OCI-LY7 (cell line): ENCODE results near the gene ESPNL. TPM values are rescaled to one million over a fixed set of nuclear protein-coding genes. Genes with fewer than 3 reads are reported as not detected.

Experiments used
- BruUV-seq: library from RNA; stranded (reverse); fragments of 400-500 nt; replicated peaks from 2 replicates; lab custom pipeline; 2021; lab: Mats Ljungman, UMichigan
- CTCF ChIA-PET: fragments of 300-600 bp; sonication (Branson Sonifier 250); formaldehyde crosslinking; loops from one replicate; lab custom pipeline; 2022; ENCODE audit warnings: antibody characterized with exemption; ENCODE audit not compliant: unreplicated experiment; lab: Charles Lee
- POLR2A ChIA-PET: fragments of 300-600 bp; sonication (Branson Sonifier 250); formaldehyde crosslinking; loops from one replicate; lab custom pipeline; 2022; ENCODE audit warnings: antibody characterized with exemption; lab: Charles Lee
- DNase-seq: peaks from one replicate; pipeline ENCODE4 v3.0.0-alpha.2; 2015; ENCODE audit warnings: low spot score
- H2AFZ ChIP-seq: fragments of 200-600 bp; sonication (generic), shearing (Covaris generic); 2 replicates; pipeline ENCODE4 v1.6.1; 2014; ENCODE audit warnings: mild to moderate bottlenecking, antibody characterized with exemption, low read length, moderate library complexity
- H3K27ac ChIP-seq: fragments of 200-600 bp; sonication (generic); 2 replicates; pipeline ENCODE4 v1.5.1; 2014; ENCODE audit warnings: mixed run types, low read depth, mild to moderate bottlenecking, moderate library complexity, low read length, inconsistent platforms; ENCODE audit not compliant: poor library complexity, severe bottlenecking
- H3K36me3 ChIP-seq: fragments of 200-600 bp; sonication (generic); 2 replicates; pipeline ENCODE4 v1.6.1; 2014; ENCODE audit warnings: mild to moderate bottlenecking, antibody characterized with exemption, low read length, moderate library complexity, mixed read lengths; ENCODE audit not compliant: insufficient read depth
- H3K4me1 ChIP-seq: fragments of 200-600 bp; sonication (generic); 2 replicates; pipeline ENCODE4 v1.5.1; 2014; ENCODE audit warnings: mild to moderate bottlenecking, low read length; ENCODE audit not compliant: insufficient read depth, poor library complexity, severe bottlenecking
- H3K4me2 ChIP-seq: fragments of 200-600 bp; sonication (generic); 2 replicates; pipeline ENCODE4 v1.6.1; 2014; ENCODE audit warnings: mild to moderate bottlenecking, low read length
- H3K4me3 ChIP-seq: fragments of 200-600 bp; sonication (generic); 2 replicates; pipeline ENCODE4 v1.5.1; 2014; ENCODE audit warnings: mild to moderate bottlenecking, low read depth, low read length; ENCODE audit not compliant: poor library complexity, severe bottlenecking
- H3K79me2 ChIP-seq: fragments of 200-600 bp; sonication (generic); 2 replicates; pipeline ENCODE4 v1.6.1; 2016; ENCODE audit warnings: low read depth, mild to moderate bottlenecking, low read length, moderate library complexity, mixed read lengths; ENCODE audit not compliant: insufficient read depth
- H3K9me2 ChIP-seq: fragments of 200-600 bp; sonication (generic); 2 replicates; pipeline ENCODE4 v1.6.1; 2016; ENCODE audit warnings: mild to moderate bottlenecking, low read length, mixed read lengths; ENCODE audit not compliant: insufficient read depth
- H3K9me3 ChIP-seq: fragments of 200-600 bp; sonication (generic); 2 replicates; pipeline ENCODE4 v1.6.1; 2014; ENCODE audit warnings: mild to moderate bottlenecking, mixed run types, low read length, mixed read lengths
- H4K20me1 ChIP-seq: fragments of 200-600 bp; sonication (generic); 2 replicates; pipeline ENCODE4 v1.6.1; 2014; ENCODE audit warnings: mild to moderate bottlenecking, antibody characterized with exemption, low read length, moderate library complexity, mixed read lengths; ENCODE audit not compliant: insufficient read depth
- EZH2phosphoT487 ChIP-seq: fragments of 200-600 bp; sonication (generic); IDR thresholded peaks from 2 replicates; pipeline ENCODE4 v1.6.1; 2018; ENCODE audit warnings: low read depth, borderline replicate concordance, mild to moderate bottlenecking, mixed run types, antibody characterized with exemption, low read length, moderate library complexity, mixed read lengths
- intact Hi-C: fragments of 100-400 bp; cut with micrococcal nuclease; formaldehyde crosslinking; loops from one replicate; pipeline ENCODE4 v1.10.0; 2022; ENCODE audit not compliant: unreplicated experiment
- total RNA-seq, 2 experiments: library from RNA; depleted of rRNA in 1 of 2; stranded (reverse); fragments of >200 nt in 1 of 2; shearing (Covaris generic) in 1 of 2; gene quantifications; 2 replicates each; pipeline ENCODE4 v1.2.3, GENCODE V29; 2014 to 2022
- TF ChIP-seq, protein P1 (sequence below): fragments of 200-600 bp; sonication (generic); conservative IDR thresholded peaks from 2 replicates; pipeline ENCODE4 v1.5.1; 2014; ENCODE audit warnings: mild to moderate bottlenecking, antibody characterized with exemption, low read length, moderate library complexity, mixed read lengths

ESPNL gene
- total RNA-seq, 2 experiments from 2014 or later: 5.0 to 7.7 TPM

DNA sequence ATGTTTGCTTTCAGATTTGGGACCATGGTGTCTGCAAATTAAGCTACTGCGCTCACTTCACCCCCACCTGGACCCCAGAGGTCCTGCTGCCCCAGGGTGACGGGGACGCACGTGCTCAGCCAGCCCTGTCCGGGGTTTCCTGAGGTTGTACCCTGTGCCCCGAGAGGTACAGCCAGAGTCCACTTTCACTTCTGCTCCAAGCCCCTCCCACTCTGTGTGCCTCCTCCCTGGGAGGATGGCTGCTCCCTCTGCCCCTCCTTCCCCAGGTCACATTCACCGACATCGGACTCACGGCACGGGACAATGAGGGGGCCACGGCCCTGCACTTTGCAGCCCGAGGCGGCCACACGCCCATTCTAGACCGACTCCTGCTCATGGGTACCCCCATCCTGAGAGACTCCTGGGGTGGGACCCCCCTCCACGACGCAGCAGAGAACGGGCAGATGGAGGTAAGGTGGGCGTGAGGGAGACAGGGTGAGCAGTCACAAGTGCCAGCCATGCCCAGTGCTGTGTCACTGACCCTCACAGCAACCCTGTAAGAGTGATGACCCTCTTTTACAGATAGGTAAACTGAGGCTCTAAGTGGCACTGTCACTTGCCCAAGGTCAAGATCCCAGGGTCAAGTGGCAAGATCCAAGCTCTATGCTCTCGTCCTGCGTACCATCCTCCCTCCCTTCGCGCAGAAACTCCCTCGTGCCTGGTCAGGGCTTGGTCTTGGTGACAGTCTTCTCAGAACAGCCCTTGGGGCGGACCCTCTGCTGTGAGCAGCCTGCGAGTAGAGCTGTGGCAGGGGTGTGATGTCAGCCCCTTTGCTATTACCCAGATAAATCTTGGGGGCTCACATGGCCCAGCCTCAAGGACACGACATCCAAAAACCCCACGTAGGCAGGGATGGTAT lies 7.6 kb downstream of the ESPNL start:
- BruUV-seq: no TSS peak
- ChIA-PET CTCF (interaction anchor here (0.7 to 1.5 kb wide), 3 partner anchors 9 to 53 kb away, joined by 3 to 4 read pairs (median 4); no protein-coding TSS in a partner anchor), POLR2A (interaction anchor here (0.8 to 2.0 kb wide), 5 partner anchors 9 to 139 kb away, joined by 3 to 16 read pairs (median 3); partner anchors contain the start of genes ESPNL and HES6)
- peak overlapping the region; percentile 27; the same call in 1 of the 2 replicates for H2AFZ ChIP-seq
- H4K20me1 ChIP-seq: no peaks in the 10 kb centered on the region
- no peaks in the 10 kb centered on the region for H3K79me2 ChIP-seq
- peaks cover 48% of the 10 kb centered on the region for H3K4me1 ChIP-seq
- peak overlapping the region; percentile 66 for H3K4me3 ChIP-seq
- H3K4me2 ChIP-seq: peak overlapping the region; percentile 89
- H3K9me3 ChIP-seq: no peaks in the 10 kb centered on the region
- DNase-seq: peak; percentile 92
- TF ChIP-seq, protein P1, sequence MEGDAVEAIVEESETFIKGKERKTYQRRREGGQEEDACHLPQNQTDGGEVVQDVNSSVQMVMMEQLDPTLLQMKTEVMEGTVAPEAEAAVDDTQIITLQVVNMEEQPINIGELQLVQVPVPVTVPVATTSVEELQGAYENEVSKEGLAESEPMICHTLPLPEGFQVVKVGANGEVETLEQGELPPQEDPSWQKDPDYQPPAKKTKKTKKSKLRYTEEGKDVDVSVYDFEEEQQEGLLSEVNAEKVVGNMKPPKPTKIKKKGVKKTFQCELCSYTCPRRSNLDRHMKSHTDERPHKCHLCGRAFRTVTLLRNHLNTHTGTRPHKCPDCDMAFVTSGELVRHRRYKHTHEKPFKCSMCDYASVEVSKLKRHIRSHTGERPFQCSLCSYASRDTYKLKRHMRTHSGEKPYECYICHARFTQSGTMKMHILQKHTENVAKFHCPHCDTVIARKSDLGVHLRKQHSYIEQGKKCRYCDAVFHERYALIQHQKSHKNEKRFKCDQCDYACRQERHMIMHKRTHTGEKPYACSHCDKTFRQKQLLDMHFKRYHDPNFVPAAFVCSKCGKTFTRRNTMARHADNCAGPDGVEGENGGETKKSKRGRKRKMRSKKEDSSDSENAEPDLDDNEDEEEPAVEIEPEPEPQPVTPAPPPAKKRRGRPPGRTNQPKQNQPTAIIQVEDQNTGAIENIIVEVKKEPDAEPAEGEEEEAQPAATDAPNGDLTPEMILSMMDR: peak; percentile 21; the same call in 1 of the 2 replicates
- TF ChIP-seq EZH2phosphoT487: no peak
- no peaks in the 10 kb centered on the region for H3K9me2 ChIP-seq
- H3K36me3 ChIP-seq: no peaks in the 10 kb centered on the region; the same call in 1 of the 2 replicates
- H3K27ac ChIP-seq: peak overlapping the region; percentile 88
- intact Hi-C loops: loop anchor here (1.0 to 5.0 kb wide), 7 partner anchors 32 to 435 kb away; partner anchors contain the start of genes HES6 and UBE2F

GRCh38 chr2:238108423-238109183 lies 8.5 kb downstream of the ESPNL start:
- TF ChIP-seq, protein P1: no peak
- no peak for TF ChIP-seq EZH2phosphoT487
- Histone ChIP-seq H4K20me1 (no peaks in the 10 kb centered on the region), H3K36me3 (no peaks in the 10 kb centered on the region; the same call in 1 of the 2 replicates), H3K79me2 (no peaks in the 10 kb centered on the region), H3K4me3 (peak overlapping the region; percentile 66), H3K27ac (peak overlapping the region; percentile 88), H3K9me3 (no peaks in the 10 kb centered on the region), H3K4me2 (peak overlapping the region; percentile 89), H3K4me1 (peaks cover 48% of the 10 kb centered on the region), H2AFZ (peak overlapping the region; percentile 67), H3K9me2 (no peaks in the 10 kb centered on the region)
- ChIA-PET CTCF (interaction anchor here (1.2 to 1.5 kb wide), 2 partner anchors 31 to 52 kb away, joined by 3 to 4 read pairs; no protein-coding TSS in a partner anchor), POLR2A (interaction anchor here (0.6 to 2.0 kb wide), 13 partner anchors 9 to 181 kb away, joined by 3 to 16 read pairs (median 4); partner anchors contain the start of genes ESPNL and HES6)
- DNase-seq: peak; percentile 94
- intact Hi-C loops: loop anchor here (5.0 kb wide), 3 partner anchors 134 to 436 kb away; partner anchors contain the start of gene HES6
- no TSS peak for BruUV-seq
